Transverse colon (tissue), 4 donors: ENCODE results near the gene KRT14.
"Not testable (repeated sequence)": the region's sequence is repeated elsewhere in the genome, so short reads cannot be mapped to it uniquely, and the experiment has no call there.

Experiments used
- EP300 ChIP-seq: sonication (generic); formaldehyde crosslinking; IDR thresholded peaks from one replicate; pipeline ENCODE4 v1.6.1; 2017; ENCODE audit warnings: antibody characterized with exemption, low read depth
- POLR2AphosphoS5 ChIP-seq, 3 donors: sonication (generic); formaldehyde crosslinking; IDR thresholded peaks; one replicate each; pipeline ENCODE4 v1.6.1; 2016; ENCODE audit warnings: antibody characterized with exemption in 3 of 3
- TF ChIP-seq, protein P1 (sequence below), 5 experiments: fragments of 200-600 bp in 3 of 5; fragments of 450-650 bp in 2 of 5; sonication (generic) in 3 of 5; IDR thresholded peaks; 1 replicate in 2 of 5; 2 replicates in 3 of 5; pipeline ENCODE4 v1.5.1; 2016 to 2017; ENCODE audit warnings: antibody characterized with exemption in 5 of 5, inconsistent platforms in 3 of 5, mild to moderate bottlenecking in 2 of 5, moderate library complexity in 1 of 5

DNA sequence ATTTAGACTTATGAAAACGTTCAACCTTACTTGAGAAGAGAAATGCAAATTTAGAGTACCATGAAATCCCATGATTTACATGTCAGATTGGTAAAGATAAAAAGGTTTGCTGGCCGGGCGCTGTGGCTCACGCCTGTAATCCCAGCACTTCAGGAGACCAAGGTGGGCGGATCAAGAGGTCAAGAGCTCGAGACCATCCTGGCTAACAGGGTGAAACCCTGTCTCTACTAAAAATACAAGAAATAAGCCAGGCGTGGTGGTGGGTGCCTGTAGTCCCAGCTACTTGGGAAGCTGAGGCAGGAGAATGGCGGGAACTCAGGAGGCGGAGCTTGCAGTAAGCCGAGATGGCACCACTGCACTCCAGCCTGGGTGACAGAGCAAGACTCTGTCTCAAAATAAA, 43.9 kb downstream of the KRT14 start:
- TF ChIP-seq EP300; POLR2AphosphoS5 (IDR thresholded peaks at IDR 0.05): not testable (repeated sequence)
- TF ChIP-seq, protein P1, sequence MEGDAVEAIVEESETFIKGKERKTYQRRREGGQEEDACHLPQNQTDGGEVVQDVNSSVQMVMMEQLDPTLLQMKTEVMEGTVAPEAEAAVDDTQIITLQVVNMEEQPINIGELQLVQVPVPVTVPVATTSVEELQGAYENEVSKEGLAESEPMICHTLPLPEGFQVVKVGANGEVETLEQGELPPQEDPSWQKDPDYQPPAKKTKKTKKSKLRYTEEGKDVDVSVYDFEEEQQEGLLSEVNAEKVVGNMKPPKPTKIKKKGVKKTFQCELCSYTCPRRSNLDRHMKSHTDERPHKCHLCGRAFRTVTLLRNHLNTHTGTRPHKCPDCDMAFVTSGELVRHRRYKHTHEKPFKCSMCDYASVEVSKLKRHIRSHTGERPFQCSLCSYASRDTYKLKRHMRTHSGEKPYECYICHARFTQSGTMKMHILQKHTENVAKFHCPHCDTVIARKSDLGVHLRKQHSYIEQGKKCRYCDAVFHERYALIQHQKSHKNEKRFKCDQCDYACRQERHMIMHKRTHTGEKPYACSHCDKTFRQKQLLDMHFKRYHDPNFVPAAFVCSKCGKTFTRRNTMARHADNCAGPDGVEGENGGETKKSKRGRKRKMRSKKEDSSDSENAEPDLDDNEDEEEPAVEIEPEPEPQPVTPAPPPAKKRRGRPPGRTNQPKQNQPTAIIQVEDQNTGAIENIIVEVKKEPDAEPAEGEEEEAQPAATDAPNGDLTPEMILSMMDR (IDR thresholded peaks at IDR 0.05) = not testable (repeated sequence)
